Medulla oblongata (tissue), 1 donor: Measurements from ENCODE around the gene CCNL2.

Experiments
- DNase-seq: peaks from one replicate; pipeline ENCODE4 v3.0.0-alpha.2; 2015; ENCODE audit errors: extremely low spot score

The CCNL2 gene

GRCh38 chr1:1342584-1343115 is 56.5 kb downstream of the CCNL2 start:
- no peak for DNase-seq

GRCh38 chr1:1342061-1342562 is 57.0 kb downstream of the CCNL2 start:
- no peak for DNase-seq

GRCh38 chr1:1341549-1342021 is 57.5 kb downstream of the CCNL2 start:
- DNase-seq: no peak

GRCh38 chr1:1340791-1341548 is 58.2 kb downstream of the CCNL2 start:
- DNase-seq: no peak

- DNase-seq: no peak
Measured at GRCh38 chr1:1340185-1340584, 59.0 kb downstream of the CCNL2 start.

- DNase-seq: no peak
Measured at GRCh38 chr1:1338278-1338677, 60.9 kb downstream of the CCNL2 start.

- DNase-seq: no peak
Measured at GRCh38 chr1:1337793-1338147, 61.4 kb downstream of the CCNL2 start.

GRCh38 chr1:1336931-1337792 is 62.0 kb downstream of the CCNL2 start:
- no peak for DNase-seq

GRCh38 chr1:1336446-1336845 is 62.7 kb downstream of the CCNL2 start:
- no peak for DNase-seq

- no peak for DNase-seq
Measured at GRCh38 chr1:1335792-1336248, 63.3 kb downstream of the CCNL2 start.
